ENCODE data around the gene DOK5.

DNA sequence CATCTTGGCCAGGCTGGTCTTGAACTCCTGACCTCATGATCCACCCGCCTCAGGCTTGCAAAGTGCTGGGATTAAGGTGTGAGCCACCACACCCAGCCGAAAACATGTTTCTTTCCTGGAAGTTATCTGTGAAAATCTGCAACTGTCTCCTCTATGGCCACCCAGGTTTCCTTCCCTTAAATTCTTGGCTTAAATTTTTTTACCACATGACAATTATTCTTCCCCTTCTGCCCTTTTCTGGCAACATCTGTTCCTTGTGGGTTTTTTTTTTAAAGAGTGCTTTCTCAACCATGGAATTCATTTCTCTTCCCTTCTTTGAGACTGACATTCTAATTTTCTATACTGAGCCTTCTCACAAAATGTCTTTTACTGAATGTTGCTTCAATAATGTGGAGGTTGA lies 59.6 kb downstream of the DOK5 start:
- TF ChIP-seq BCL11A (IDR thresholded peaks at IDR 0.05; ENCODE audit: low read depth in 2 of 2, low read length in 2 of 2) (no peak), TAF7 (optimal IDR thresholded peaks at IDR 0.05; ENCODE audit: borderline replicate concordance, low read depth, low read length) (no peak), KDM5A (IDR thresholded peaks at IDR 0.05; ENCODE audit: low read length) (no peak), POLR2AphosphoS5 (IDR thresholded peaks at IDR 0.05; ENCODE audit: low read depth, low read length) (no peak), SUZ12 (IDR thresholded peaks at IDR 0.05; ENCODE audit: low read length) (no peak), RBBP5 (IDR thresholded peaks at IDR 0.05; ENCODE audit: borderline replicate concordance, low read depth, low read length) (no peak)
- TF ChIP-seq, protein P1, sequence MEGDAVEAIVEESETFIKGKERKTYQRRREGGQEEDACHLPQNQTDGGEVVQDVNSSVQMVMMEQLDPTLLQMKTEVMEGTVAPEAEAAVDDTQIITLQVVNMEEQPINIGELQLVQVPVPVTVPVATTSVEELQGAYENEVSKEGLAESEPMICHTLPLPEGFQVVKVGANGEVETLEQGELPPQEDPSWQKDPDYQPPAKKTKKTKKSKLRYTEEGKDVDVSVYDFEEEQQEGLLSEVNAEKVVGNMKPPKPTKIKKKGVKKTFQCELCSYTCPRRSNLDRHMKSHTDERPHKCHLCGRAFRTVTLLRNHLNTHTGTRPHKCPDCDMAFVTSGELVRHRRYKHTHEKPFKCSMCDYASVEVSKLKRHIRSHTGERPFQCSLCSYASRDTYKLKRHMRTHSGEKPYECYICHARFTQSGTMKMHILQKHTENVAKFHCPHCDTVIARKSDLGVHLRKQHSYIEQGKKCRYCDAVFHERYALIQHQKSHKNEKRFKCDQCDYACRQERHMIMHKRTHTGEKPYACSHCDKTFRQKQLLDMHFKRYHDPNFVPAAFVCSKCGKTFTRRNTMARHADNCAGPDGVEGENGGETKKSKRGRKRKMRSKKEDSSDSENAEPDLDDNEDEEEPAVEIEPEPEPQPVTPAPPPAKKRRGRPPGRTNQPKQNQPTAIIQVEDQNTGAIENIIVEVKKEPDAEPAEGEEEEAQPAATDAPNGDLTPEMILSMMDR (IDR thresholded peaks at IDR 0.05; ENCODE audit: control extremely low read depth in 1 of 3, insufficient read depth in 1 of 3, low read depth in 1 of 3, low read length in 3 of 3): no peak
